HG03442 (cell line): Measurements from ENCODE around the gene TNFRSF6B.

Experiments
- ATAC-seq: cut with Tn5 transposase; IDR thresholded peaks from one replicate; pipeline ENCODE4 v1.9.1; 2021; ENCODE audit warnings: mild to moderate bottlenecking, moderate library complexity; ENCODE audit not compliant: unreplicated experiment

The TNFRSF6B gene

GRCh38 chr20:63682384-63683139 is 13.9 kb upstream of the TNFRSF6B start:
- ATAC-seq: no peak

- no peak for ATAC-seq
These were observed 11.0 kb upstream of the TNFRSF6B start for GRCh38 chr20:63685269-63686026.

- no peak for ATAC-seq
These were observed 10.4 kb upstream of the TNFRSF6B start for GRCh38 chr20:63686094-63686491.

- ATAC-seq: no peak
These were observed 9.7 kb upstream of the TNFRSF6B start for GRCh38 chr20:63686492-63687321.

- no peak for ATAC-seq
These were observed 8.9 kb upstream of the TNFRSF6B start for GRCh38 chr20:63687419-63688178.

GRCh38 chr20:63688228-63689045 is 8.0 kb upstream of the TNFRSF6B start:
- ATAC-seq: no peak

GRCh38 chr20:63689046-63690002 is 7.1 kb upstream of the TNFRSF6B start:
- ATAC-seq: no peak

- ATAC-seq: no peak
These were observed 6.2 kb upstream of the TNFRSF6B start for GRCh38 chr20:63690003-63690897.

- ATAC-seq: no peak
These were observed 5.3 kb upstream of the TNFRSF6B start for GRCh38 chr20:63690898-63691710.

GRCh38 chr20:63691711-63692435 is 4.6 kb upstream of the TNFRSF6B start:
- no peak for ATAC-seq

GRCh38 chr20:63692436-63693082 is 3.9 kb upstream of the TNFRSF6B start:
- no peak for ATAC-seq

- ATAC-seq: no peak
These were observed 3.2 kb upstream of the TNFRSF6B start for GRCh38 chr20:63693083-63693732.

- ATAC-seq: no peak
These were observed 2.5 kb upstream of the TNFRSF6B start for GRCh38 chr20:63693733-63694583.
